Raji (cell line): ENCODE data around the gene UBN2.

Experiments
- POLR2A ChIP-seq: IDR thresholded peaks from 2 replicates; pipeline ENCODE4 v1.6.1; 2011; ENCODE audit warnings: low read depth, low read length, control low read depth; ENCODE audit not compliant: insufficient read depth

Gene UBN2

DNA sequence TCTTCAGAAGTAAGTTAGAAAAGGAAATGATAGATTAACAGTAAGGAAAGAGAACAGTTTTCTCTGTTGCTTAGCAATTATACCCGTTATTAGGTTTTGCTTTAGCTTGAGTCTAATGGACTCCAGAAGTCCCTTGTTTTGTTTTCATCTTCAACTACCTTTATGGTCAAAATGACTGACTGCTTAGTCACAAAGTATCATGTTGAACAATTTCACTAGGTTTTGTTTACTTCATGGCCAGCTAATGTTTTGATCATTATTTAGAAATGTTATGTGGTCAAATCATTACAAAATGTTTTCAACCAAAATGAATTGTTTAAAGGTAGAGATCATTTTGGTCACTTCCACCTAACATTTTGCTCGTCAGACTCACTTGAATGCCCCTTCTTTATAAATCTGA, 1.9 kb downstream of the UBN2 start:
- TF ChIP-seq POLR2A, result no peak

DNA sequence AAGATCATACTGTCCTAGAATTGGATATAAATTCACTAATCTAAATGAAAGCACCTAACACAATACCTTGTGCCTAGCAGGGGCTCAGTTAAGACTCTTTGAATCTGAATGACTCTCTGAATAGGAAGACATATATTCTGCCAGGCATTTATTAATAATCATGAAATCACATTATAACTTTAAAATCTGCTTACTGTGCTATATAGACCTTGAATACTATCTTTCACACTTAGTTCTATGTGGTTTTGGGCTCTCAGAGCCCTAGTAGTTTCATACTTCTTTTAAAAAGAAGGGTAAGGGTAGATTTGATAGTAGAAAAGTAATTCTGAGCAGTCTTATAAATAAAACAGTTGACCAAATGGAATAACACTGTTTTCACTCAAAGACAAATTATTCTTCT, 10.2 kb downstream of the UBN2 start:
- TF ChIP-seq POLR2A, result no peak

DNA sequence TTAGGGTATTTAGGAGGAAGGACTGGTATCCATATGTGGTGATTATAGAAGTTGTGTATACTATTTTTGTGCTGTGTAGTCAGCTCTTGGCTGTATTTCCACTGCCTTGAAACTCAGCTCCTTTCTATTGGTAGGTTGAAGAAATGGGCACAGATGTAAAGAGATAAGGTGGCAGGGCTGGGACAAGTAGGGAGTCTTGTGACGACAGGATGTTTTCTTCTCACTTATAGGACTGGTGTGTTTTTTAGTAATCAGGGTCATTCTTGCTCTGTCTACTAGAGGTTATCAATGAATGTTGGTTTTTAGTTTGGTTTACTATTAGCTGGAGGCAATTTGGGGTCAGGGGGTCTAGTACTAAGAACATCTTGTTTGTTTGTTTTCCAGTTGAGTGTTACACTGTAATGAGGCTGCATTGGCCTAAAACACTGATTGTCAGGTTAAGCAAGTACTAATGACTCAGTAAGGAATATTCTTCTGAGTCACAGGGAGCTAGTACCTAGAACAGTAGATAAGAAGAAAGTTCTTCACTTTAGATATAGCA, 11.8 kb downstream of the UBN2 start:
- no peak for TF ChIP-seq POLR2A

DNA sequence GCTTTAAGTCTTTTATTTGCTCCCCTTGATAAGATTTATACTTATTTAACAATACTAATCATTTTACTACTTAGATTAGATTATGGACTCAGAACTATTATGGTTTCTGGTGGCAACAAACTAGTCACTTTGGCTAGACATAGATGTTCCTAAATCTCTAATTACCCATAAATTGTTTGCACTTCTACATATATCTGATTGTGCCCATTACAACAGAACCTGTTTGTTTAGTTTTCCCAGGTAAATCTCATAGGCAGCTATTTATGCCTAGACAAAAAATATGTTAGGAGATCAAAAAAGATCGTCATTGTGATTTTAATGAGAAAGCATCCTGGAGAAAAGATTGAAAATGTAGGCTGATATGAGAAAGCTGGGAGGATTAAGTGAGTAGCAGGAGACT, 14.4 kb downstream of the UBN2 start:
- no peak for TF ChIP-seq POLR2A

DNA sequence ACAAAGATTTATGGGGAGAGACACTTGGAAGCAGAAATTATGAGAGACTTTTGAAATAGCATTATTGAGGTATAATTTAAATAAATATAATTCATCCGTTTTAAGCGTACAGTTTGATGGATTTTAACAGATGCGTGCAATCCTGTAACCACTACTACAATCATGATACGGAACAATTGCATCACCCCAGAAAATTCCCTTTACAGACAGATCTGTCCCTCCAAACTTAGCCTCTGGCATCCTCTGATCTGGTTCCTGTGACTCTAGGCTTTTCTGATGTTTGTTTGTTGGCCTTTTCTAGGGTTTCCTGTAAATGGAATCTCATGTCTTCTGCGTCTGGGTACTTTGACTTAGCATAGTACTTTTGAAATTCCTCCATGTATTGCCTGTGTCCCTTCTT, 15.5 kb downstream of the UBN2 start:
- no peak for TF ChIP-seq POLR2A

DNA sequence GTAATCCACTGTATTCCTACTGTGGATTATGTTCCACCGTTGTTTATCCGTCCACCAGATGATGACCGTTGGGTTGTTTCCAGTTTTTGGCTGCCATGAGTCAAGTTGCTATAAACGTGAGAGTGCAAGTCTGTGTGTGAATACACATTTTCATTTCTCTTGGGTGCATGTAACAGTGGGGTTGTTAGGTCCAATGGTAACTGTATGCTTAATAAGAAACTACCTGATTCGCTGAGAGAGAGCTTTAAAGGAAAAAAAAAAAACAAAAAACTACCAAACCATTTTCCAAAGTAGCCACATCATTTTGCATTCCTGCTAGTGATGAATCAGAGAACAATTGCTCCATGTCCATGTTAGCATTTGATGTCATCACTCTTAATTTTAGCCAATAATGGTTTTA, 15.9 kb downstream of the UBN2 start:
- no peak for TF ChIP-seq POLR2A

DNA sequence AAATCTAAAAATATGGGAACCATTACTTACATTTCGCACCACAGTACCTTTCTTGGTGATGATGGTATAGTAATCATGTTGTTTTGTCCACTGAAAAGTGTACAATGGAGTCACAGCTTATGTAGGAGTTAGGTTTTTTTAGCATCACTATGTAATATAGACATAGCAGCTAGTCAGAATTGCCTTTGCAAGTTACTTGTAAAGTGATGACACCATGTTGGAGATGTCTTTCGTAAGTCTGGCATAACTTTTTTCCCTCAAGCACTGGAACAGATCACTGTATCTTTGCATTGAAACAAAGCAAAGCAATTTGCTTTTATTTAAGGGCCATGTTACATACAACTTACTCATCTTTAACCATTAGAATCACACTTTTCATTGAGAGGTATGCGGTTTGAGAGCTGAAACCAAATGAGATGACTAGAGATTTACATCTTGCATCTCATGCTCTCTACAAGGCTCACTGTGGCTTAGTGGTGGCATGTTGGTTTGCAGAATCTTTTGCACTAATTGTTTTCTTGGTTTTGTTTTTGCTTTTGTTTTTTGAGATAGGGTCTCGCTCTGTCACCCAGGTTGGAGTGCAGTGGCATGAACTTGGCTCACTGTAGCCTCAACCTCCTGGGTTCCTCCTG, 18.3 kb downstream of the UBN2 start:
- TF ChIP-seq POLR2A, result no peak

DNA sequence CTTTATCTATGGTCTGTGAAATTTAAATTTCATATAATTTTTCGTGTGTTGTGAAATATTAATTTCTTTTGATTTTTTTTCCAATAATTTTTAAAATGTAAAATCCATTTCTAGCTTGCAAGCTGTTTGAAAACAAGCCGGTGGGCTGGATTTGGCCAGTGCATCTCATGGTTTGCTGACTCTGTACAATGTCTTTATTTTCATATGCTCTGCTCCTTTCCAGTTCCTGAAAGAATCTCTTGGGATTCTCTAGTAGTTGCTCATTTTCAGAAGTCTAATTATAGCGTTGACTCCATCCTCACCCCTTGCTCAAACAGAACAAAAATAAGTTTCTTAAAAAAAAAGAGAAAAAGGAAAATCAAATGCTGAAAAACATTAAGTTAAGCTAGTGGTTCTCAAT, 21.4 kb downstream of the UBN2 start:
- TF ChIP-seq POLR2A, result no peak

DNA sequence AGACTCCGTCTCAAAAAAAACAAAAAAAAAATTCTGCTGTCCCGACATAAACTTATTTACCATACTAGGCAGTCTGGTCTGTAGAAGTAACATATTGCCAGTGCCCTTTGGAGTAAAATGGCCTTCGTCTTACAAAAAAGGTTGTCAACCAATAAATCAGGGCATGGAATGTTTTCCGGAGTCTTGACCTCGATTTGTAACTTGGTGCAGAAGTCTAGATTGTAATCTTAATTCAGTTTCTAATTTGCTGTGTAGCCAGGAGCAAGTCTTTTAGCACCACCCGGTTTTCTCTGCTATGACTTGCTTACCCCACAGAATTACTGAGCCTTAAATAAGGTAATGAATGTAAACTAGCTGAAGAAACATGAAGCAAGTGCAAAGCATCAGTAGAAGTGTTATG, 23.2 kb downstream of the UBN2 start:
- no peak for TF ChIP-seq POLR2A

DNA sequence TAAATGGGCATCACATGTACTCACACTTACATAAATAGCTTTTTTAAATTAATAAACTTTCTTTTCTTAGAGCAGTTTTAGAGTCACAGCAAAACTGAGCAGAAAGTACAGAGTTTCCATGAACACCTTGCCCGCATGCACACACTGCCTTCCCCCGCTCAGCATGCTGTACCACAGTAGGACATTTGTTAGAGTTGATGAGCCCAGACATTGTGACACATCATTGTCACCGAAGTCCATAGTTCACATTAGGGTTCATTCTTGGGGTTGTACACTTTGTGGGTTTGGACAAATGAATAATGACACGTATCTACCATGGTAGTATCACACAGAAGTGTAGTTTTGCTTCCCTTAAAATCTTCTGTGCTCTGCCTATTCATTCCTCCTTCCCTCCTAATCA, 23.7 kb downstream of the UBN2 start:
- no peak for TF ChIP-seq POLR2A

DNA sequence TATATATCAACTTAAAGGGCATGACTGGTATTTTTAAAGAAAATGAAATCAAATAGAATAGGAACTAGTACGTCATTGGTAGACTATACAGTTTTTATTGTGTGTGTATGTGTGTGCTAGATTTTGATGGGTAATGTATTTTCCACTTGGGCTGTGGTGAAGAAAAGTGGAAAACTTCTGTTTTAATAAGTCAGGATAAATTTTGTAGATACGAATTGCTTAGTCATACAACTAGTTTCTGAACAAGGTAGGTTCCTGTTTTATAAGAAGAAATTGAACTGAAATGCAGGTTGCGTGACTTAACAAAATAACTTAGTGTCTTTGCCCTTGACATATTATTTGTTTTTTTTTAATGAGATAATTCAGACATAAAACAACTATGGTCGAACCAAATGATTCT, 24.3 kb downstream of the UBN2 start:
- TF ChIP-seq POLR2A, result no peak

DNA sequence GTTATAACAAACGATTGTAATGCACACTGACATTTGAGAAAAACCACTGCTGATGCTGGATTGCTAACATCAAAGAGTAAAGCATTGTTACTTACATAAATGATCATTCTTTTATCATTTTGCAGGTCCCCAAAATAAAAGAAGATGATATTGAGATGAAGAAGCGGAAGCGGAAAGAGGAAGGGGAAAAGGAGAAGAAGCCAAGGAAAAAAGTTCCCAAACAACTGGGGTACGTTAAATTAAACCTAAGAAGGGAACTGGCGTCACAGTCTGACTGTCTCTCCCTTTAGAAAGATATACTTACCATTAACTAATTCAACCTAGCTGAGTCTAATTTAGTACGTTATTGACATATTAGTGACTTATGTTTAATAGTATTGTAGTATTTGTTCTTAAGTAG, 28.1 kb downstream of the UBN2 start:
- no peak for TF ChIP-seq POLR2A

DNA sequence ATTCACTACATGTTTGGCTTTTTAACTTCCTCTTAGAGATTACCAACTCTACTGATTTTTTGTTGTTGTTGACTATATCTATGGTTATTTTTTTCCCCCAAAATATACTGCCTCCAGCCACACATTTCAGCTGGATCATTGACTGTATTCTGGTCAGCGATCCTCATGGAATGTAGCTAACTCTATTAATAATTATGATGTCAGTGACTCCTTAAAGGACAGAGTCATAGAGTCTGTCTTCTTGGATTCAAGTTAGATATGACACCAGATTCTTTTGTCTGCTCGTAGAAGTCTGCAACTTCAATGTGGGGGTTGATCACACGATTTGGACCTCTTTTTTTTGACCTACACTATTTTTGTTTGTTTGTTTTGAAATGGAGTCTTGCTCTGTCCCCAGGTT, 33.2 kb downstream of the UBN2 start:
- TF ChIP-seq POLR2A, result no peak

DNA sequence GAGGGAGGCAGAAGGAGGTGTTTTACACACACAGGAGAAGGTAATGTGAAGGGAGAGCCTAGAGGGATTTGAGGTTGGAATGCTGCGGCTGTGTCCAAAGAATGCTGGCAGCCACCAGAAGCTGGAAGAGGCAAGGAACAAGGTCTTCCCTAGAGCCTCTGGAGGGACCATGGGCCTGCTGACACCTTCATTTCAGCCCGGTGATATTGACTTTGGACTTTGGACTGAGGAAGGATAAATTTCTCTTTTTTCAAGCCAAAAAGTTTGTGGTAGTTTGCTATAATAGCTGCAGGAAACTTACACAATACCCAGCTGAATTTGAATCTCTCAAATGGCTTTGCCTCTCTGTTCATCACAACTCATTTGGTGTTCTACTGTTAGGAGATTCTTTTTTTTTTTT, 34.6 kb downstream of the UBN2 start:
- TF ChIP-seq POLR2A, result no peak

DNA sequence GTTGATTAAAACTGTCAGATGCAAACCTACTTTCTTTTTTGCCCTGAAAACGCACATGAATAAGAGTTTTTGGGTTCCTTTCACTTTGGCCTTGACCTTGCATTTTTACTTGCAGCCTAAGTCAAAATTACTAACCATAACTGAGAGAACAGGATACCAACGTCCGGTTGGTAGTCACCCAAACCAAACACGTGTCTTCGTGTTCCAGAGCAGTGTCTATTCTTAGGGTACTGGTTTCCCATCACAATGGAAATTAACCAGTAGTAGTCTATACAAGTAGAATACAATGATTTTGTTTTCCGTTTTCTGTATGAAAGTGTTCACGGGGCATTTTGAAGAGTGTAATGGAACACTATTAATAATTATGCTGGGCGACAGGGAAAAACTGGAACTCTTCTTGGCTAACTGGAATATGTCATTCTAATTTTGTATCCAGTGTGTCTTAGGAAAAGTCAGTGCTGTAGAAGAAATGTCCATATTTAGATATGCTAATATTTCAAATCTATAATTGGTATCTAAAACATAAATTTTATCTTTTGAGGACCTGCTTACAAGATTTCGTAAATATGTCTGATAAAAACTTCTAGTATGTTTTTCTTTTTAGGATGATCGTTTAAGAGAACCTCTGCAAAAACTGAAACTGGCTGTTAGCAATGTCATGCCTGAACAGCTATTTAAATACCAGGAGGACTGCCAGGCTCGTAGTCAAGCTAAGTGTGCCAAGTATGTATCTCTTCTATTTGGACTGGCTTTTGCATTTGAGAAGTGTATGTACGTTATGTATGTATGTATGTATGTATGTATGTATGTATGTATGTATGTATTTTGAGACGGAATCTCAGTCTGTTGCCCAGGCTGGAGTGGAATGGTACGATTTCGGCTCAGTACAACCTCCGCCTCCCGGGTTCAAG, 40.9 kb downstream of the UBN2 start:
- no peak for TF ChIP-seq POLR2A

DNA sequence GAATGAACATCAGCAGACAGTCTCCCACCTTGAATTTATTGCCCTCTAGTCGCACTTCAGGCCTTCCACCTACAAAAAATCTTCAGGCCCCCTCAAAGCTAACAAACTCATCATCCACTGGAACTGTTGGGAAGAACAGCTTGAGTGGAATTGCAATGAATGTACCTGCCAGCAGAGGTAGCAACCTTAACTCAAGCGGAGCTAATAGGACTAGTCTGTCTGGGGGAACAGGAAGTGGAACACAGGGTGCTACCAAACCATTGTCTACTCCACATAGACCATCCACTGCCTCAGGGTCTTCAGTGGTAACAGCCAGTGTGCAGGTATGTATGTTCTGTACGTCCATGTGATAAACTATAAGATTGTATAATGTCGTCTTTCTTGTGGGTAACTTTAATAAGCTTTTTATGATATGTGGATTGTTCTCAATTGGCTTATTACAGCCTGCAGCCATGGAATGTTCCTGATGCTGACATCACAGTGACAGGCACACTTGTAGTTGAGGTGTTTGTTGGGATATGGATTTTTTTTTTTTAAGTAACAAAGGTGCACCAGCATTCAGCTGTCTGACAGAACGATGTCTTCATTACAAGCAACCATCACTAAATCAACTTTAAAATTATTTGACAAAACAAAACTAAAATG, 53.3 kb downstream of the UBN2 start:
- TF ChIP-seq POLR2A, result no peak
